Muscle of leg (tissue), 11 donors: ENCODE results near the gene PTGFRN. TPM values are rescaled to one million over a fixed set of nuclear protein-coding genes. Genes with fewer than 3 reads are reported as not detected.

Experiments
- DNase-seq: peaks from one replicate; pipeline ENCODE4 v3.0.0; 2013
- H3K27ac ChIP-seq: one replicate; pipeline ENCODE4 v1.5.1; 2013; ENCODE audit warnings: mild to moderate bottlenecking, low read length, control low read depth
- H3K27me3 ChIP-seq: one replicate; pipeline ENCODE4 v1.6.1; 2013; ENCODE audit warnings: low read length; ENCODE audit not compliant: control insufficient read depth, insufficient read depth
- H3K36me3 ChIP-seq: one replicate; pipeline ENCODE4 v1.6.1; 2013; ENCODE audit warnings: low read length; ENCODE audit not compliant: control insufficient read depth, insufficient read depth
- H3K4me1 ChIP-seq: one replicate; pipeline ENCODE4 v1.6.1; 2013; ENCODE audit warnings: low read length; ENCODE audit not compliant: control insufficient read depth, insufficient read depth
- H3K4me3 ChIP-seq: one replicate; pipeline ENCODE4 v1.5.1; 2013; ENCODE audit warnings: low read length, control low read depth
- H3K9me3 ChIP-seq: replicated peaks from 2 replicates; pipeline ENCODE4 v1.6.1; 2013; ENCODE audit warnings: low read depth, low read length; ENCODE audit not compliant: control insufficient read depth
- WGBS: methylation state at CpG from one replicate; pipeline ENCODE4 v1.1.5; 2013; ENCODE audit warnings: missing lambda C conversion rate; ENCODE audit not compliant: insufficient coverage; 5-methylcytosine and 5-hydroxymethylcytosine counted together
- polyA plus RNA-seq, 8 donors: library from polyadenylated mRNA; unstranded; fragments of 120-200 nt; gene quantifications; one replicate each; pipeline versions ENCODE4 v1.2.1 to v1.2.3, GENCODE V29; 2013; ENCODE audit warnings: inconsistent platforms in 1 of 8, low replicate concordance in 1 of 8; ENCODE audit not compliant: insufficient read length in 8 of 8, insufficient read depth in 1 of 8
- total RNA-seq: library from RNA; stranded (reverse); fragments of 120-200 nt; gene quantifications from one replicate; pipeline ENCODE4 v1.2.4, GENCODE V29; 2013

The PTGFRN gene
- total and polyA plus RNA-seq, 9 donors = 74.1 to 157 (median 127) TPM

DNA sequence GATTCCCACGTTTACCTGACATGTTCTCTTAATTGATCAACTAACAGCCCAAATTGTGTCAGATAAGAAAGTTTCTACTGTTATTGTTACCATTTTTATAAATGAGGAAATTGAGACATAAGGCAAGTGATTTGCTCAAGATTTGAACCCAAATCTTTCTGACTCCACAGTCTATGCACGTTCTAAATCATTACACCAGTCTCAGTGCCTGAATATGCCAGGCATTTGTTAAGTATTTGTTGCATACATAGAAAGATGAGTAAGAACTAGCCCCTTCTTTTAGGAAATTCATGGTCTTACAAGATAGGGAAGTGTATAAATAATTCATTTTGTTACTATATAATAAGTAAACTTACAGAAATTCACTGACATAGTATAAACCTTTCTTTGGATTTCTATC is 84.7 kb downstream of the PTGFRN start:
- no peak for DNase-seq
- no peaks in the 10 kb centered on the region for H3K9me3 ChIP-seq
- H3K27me3 ChIP-seq = no peaks in the 10 kb centered on the region
- peaks cover 24% of the 10 kb centered on the region for H3K4me1 ChIP-seq
- no peak overlapping the region for H3K27ac ChIP-seq
- no CpG with 5 or more reads among the region's 2 CpGs for WGBS
- no peak overlapping the region for H3K4me3 ChIP-seq
- H3K36me3 ChIP-seq = peaks cover 10% of the 10 kb centered on the region

DNA sequence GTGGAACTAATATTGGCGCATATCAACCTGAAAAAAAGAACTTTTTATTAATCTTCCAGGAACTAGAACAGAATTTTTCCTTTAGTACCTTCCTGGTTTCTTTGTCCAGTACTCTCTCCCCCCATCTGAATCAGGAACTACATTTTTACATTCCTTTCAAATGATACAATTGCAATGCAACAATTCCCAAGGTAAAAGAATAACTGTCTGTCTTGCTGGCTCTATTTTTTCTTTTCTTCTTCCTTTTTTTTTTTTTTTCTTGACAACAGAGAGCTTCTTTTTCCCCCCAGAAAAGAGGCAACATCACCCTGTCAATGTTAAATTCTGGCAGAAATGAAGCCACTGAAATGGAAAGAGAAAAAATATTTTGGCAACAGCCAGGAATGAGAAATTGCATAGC is 87.3 kb downstream of the PTGFRN start:
- no peaks in the 10 kb centered on the region for H3K9me3 ChIP-seq
- H3K27me3 ChIP-seq = no peaks in the 10 kb centered on the region
- H3K4me1 ChIP-seq = peaks cover 5% of the 10 kb centered on the region
- H3K4me3 ChIP-seq = no peak overlapping the region
- WGBS = no CpG with 5 or more reads among the region's 1 CpG
- peaks cover 2% of the 10 kb centered on the region for H3K36me3 ChIP-seq
- peak overlapping the region; percentile 59 for H3K27ac ChIP-seq
- DNase-seq = peak; percentile 84

DNA sequence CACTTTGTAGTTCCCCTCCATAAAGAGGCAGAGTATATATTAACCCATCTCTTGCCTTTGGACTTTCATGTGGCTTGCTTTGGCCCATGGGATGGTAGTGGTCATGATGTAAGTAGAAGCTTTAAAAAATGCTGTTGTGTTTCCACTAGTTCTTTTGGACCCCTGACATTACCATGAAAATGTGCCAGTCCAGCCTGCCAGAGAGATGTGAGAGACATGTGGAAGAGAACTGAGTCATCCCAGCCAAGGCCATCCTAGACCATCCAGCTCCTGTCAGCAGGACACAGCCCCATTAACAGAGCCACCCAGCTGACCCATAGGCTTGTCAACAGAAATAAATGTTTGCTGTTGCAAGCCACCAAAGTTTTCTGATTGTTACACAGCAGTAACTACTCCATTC is 87.9 kb downstream of the PTGFRN start:
- Histone ChIP-seq H3K27ac (peak overlapping the region; percentile 59), H3K36me3 (peaks cover 2% of the 10 kb centered on the region)
- peak; percentile 27 for DNase-seq

DNA sequence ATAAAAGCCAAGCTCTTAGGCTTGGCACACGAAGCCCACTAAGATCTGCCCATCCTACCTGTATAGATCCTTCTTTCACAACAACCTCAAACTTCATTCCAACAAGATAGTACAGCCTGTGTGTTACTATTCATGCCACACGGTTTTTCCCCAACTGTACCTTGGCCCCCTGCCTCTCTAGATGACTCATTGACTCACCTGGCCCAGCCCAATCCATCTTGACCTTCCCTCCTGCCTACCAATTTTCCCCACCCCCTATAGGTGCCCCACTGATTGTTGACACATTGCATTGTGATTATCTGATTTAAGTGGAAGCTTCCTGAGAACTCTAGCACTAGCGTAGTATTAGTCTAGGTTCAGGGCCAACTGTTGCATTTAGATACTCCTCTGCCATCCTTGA is 89.9 kb downstream of the PTGFRN start:
- Histone ChIP-seq H3K9me3 (no peaks in the 10 kb centered on the region), H3K27ac (no peak overlapping the region), H3K36me3 (peaks cover 2% of the 10 kb centered on the region), H3K4me1 (peaks cover 5% of the 10 kb centered on the region), H3K4me3 (no peak overlapping the region), H3K27me3 (no peaks in the 10 kb centered on the region)
- no peak for DNase-seq
- 85% methylated on average over 3 of the region's 3 CpGs for WGBS

More for the DNA sequence above, 87.9 kb downstream of the PTGFRN start:
- peaks cover 5% of the 10 kb centered on the region for H3K4me1 ChIP-seq
- no peak overlapping the region for H3K4me3 ChIP-seq
- no peaks in the 10 kb centered on the region for H3K27me3 ChIP-seq
- H3K9me3 ChIP-seq = no peaks in the 10 kb centered on the region

DNA sequence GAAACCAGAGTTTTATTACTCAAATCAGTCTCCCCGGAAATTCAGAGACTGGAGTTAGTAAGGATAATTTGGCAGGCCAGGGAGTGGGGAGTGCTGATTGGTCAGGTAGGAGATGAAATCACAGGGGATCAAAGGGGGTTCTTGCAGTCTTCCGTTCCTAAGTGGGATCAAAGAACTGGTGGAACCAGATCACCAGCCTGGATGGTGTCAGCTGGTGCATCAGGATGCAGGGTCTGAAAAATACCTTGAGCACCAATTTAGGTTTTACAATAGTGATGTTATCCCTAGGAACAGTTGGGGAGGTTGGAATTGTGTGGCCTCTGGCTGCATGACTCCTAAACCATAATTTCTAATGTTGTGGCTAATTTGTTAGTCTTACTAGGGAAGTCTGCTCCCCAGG is 90.4 kb downstream of the PTGFRN start:
- H3K27ac ChIP-seq = no peak overlapping the region
- no peak overlapping the region for H3K4me3 ChIP-seq
- H3K27me3 ChIP-seq = no peaks in the 10 kb centered on the region
- peaks cover 2% of the 10 kb centered on the region for H3K36me3 ChIP-seq
- peaks cover 5% of the 10 kb centered on the region for H3K4me1 ChIP-seq
- no CpG with 5 or more reads among the region's 2 CpGs for WGBS
- no peak for DNase-seq
- H3K9me3 ChIP-seq = no peaks in the 10 kb centered on the region

DNA sequence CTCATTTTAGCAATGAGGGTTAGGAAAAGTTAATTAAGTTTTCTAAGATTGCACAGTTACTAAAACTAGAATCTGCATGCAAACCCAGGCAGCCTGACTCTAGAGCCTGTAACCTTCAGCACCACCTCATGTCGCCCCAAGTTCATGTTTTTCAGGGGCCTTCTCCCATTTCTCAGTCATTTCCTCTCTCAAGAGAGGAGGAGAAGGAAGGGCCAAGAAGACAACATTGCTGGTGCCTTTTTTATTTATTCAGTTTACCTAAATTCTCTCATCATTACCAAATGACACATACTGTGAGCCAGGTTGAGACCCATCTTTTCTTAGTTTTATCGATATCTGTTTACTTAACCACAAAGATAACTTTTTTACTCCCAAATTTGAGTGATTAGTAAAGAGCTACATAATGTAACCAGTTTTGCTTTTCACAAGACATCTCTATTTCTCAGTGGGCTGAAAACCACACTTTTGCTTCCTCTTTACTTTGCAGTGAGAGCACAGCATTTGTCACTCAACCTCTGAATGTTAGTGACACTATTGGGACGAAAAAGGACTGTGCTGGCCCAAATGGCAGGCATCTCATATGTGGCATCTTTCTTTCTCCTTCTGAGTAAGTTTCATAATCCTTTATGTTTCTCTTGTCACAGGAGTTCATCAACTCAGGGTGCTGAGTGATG is 91.7 kb downstream of the PTGFRN start, which contains the start of gene CD101:
Gene CD101 (plus strand): TSS at position 507 of the 674 bp plus-strand sequence. CDS start 58 bp downstream, at position 565.
- no peak within 1 kb of the TSS for H3K4me3 ChIP-seq
- H3K4me1 ChIP-seq = peaks cover 5% of the 10 kb centered on the region
- no peaks in the 10 kb centered on the region for H3K9me3 ChIP-seq
- 71% methylated on average over 1 of the region's 3 CpGs for WGBS
- no peaks in the 10 kb centered on the region for H3K27me3 ChIP-seq
- H3K36me3 ChIP-seq = peaks cover 2% of the 10 kb centered on the region
- no peak for DNase-seq
- no peak within 1 kb of the TSS for H3K27ac ChIP-seq

DNA sequence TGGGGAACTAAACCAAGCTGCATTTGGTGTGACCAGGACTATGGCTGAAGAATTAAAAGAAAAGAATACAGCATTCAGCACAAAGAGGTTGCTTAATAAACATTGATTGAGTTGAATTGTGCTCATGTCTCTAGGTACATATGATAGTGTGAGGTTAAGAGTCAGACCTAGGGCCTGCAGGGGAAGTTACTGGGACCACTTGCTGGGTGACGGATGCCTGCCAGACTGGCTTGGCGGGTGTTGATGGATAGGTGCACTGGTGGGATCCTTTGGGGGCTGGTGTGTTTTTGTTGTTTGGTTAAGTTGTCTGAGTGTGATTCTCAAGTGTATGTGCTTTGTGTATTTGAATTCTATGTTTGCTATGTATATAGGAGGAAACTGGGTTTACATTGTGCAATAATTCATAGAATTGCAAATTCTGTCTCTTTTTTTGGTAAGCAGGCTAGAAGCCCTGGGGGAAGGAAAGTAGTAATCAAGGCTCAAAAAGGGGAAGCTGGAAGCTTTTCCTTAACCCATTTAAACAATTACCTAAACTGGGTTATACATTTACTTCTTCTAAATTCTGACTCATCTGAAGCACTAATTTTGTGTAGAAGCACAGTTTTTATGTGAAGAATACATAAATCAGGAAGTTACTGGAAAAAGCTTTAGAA is 93.6 kb downstream of the PTGFRN start:
- peak; percentile 51 for DNase-seq
- Histone ChIP-seq H3K27ac (no peak overlapping the region), H3K4me3 (no peak overlapping the region), H3K4me1 (no peaks in the 10 kb centered on the region), H3K27me3 (no peaks in the 10 kb centered on the region), H3K36me3 (no peaks in the 10 kb centered on the region), H3K9me3 (no peaks in the 10 kb centered on the region)
- WGBS = 100% methylated on average over 1 of the region's 2 CpGs

DNA sequence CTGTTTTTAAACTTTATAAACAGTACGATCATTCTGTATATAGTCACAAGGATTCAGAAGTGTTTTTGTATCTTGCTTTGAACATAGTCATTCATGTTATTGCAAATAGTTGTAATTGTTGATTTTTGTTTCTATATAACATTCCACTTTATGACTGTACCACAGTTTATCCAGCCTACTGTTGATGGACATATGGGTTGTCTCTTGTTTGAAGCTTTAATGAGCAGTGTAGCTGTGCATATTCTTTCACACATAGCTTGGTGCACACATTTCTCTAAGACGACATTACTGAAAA is 98.0 kb downstream of the PTGFRN start:
- Histone ChIP-seq H3K4me3 (no peak overlapping the region), H3K27me3 (no peaks in the 10 kb centered on the region), H3K9me3 (no peaks in the 10 kb centered on the region), H3K36me3 (no peaks in the 10 kb centered on the region), H3K4me1 (peaks cover 5% of the 10 kb centered on the region), H3K27ac (no peak overlapping the region)
- no peak for DNase-seq
- WGBS = no CpG with 5 or more reads among the region's 2 CpGs

DNA sequence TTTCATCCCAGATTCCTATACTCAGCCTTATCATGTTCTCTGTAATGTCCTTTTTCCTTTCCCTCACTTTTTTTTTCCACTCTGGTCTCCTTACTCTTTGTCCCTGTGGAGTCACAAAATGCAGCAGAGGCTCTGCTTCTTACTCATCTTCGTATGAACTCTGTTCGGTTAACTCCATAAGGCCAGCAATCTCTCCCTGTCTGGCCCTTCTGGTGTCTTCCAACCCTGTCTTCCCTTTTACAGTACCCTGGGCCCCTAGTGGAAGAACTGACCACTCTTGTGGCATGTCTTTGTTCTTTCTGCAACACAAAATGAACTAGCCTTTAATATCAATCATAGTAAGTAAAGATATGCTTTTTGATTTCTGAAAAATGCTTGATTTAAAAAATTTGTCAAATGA is 98.9 kb downstream of the PTGFRN start:
- 8% methylated on average over 2 of the region's 2 CpGs for WGBS
- peak; percentile 60 for DNase-seq
- Histone ChIP-seq H3K27me3 (no peaks in the 10 kb centered on the region), H3K4me3 (no peak overlapping the region), H3K9me3 (no peaks in the 10 kb centered on the region), H3K27ac (no peak overlapping the region), H3K36me3 (peaks cover 4% of the 10 kb centered on the region), H3K4me1 (peaks cover 5% of the 10 kb centered on the region)

DNA sequence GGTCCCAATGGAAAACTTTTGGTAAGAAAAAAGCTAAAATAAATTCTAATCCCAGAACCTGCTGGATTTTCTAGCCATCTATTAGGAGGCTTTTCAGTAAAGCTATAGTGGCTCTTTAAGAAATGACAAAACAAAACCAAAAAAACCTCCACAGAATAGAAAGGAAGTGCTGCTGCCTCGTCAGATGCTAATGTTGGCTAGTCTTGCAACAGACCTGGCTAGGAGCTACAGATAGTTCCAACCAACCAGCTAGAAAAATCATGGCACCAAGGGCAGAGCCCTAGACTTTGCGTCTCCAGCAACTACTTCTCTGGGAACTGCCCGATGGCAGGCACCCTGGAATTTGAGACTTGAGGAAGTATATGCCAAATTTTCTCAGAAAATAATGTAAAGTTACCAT is 99.4 kb downstream of the PTGFRN start:
- no peaks in the 10 kb centered on the region for H3K9me3 ChIP-seq
- peaks cover 6% of the 10 kb centered on the region for H3K36me3 ChIP-seq
- H3K4me1 ChIP-seq = peaks cover 5% of the 10 kb centered on the region
- no CpG with 5 or more reads among the region's 3 CpGs for WGBS
- DNase-seq = peak; percentile 47
- no peak overlapping the region for H3K27ac ChIP-seq
- no peak overlapping the region for H3K4me3 ChIP-seq
- H3K27me3 ChIP-seq = no peaks in the 10 kb centered on the region
